K562 (cell line): ENCODE measurements around the gene LAMA3.

Experiments
- CTCF ChIP-seq, 3 experiments: IDR thresholded peaks in 2 of 3; conservative IDR thresholded peaks in 1 of 3; 2 replicates each; pipeline ENCODE4 v1.5.1; 2011 to 2012; ENCODE audit warnings: low read length in 3 of 3, mild to moderate bottlenecking in 3 of 3, control low read depth in 2 of 3, improper control_type of control experiment in 1 of 3, inconsistent platforms in 1 of 3, low read depth in 1 of 3, mixed read lengths in 1 of 3, moderate library complexity in 1 of 3; ENCODE audit not compliant: insufficient read depth in 2 of 3
- DMBX1 ChIP-seq: fragments of 250-450 bp; sonication (Bioruptor Pico); IDR thresholded peaks from 2 replicates; pipeline ENCODE4 v1.8.0; 2022; ENCODE audit warnings: inconsistent platforms, mild to moderate bottlenecking, moderate library complexity, borderline replicate concordance
- FIP1L1 ChIP-seq: fragments of 200-400 bp; formaldehyde crosslinking; IDR thresholded peaks from 2 replicates; pipeline ENCODE4 v1.6.1; 2018; ENCODE audit warnings: mild to moderate bottlenecking, low read depth, low read length; ENCODE audit not compliant: poor library complexity, severe bottlenecking
- GATA2 ChIP-seq: sonication (generic); formaldehyde crosslinking; IDR thresholded peaks from 2 replicates; pipeline ENCODE4 v1.4.0; 2020; ENCODE audit warnings: mild to moderate bottlenecking, missing genetic modification reagents
- JUND ChIP-seq, 2 experiments: IDR thresholded peaks; 2 replicates in 1 of 2; 3 replicates in 1 of 2; pipeline ENCODE4 v1.6.1; 2011; ENCODE audit warnings: borderline replicate concordance in 2 of 2, low read depth in 2 of 2, low read length in 2 of 2, improper control_type of control experiment in 1 of 2, missing biosample characterization in 1 of 2, missing genetic modification characterization in 1 of 2, missing genetic modification reagents in 1 of 2
- KAT2B ChIP-seq: IDR thresholded peaks from one replicate; pipeline ENCODE4 v1.6.1; 2012; ENCODE audit warnings: low read depth, mild to moderate bottlenecking, control low read depth, inconsistent platforms, low read length, moderate library complexity
- TAF9B ChIP-seq: fragments of 450-650 bp; IDR thresholded peaks from 2 replicates; pipeline ENCODE4 v1.6.1; 2018; ENCODE audit warnings: mild to moderate bottlenecking; ENCODE audit not compliant: partially characterized antibody
- TRIM28 ChIP-seq: fragments of 450-650 bp; IDR thresholded peaks from 2 replicates; pipeline ENCODE4 v1.6.1; 2017
- ZNF518B ChIP-seq: fragments of 250-450 bp; sonication (Bioruptor Pico); IDR thresholded peaks from 2 replicates; pipeline ENCODE4 v1.5.0; 2021; ENCODE audit warnings: mild to moderate bottlenecking, moderate library complexity

- TF ChIP-seq TRIM28 (no peak), CTCF (IDR thresholded peaks at IDR 0.05 in 2 of 3, conservative IDR thresholded peaks at IDR 0.05 in 1 of 3; ENCODE audit: insufficient read depth in 2 of 3, low read depth in 1 of 3, low read length in 3 of 3) (no peak), JUND (IDR thresholded peaks at IDR 0.05; ENCODE audit: borderline replicate concordance, low read depth, low read length) (no peak), JUND (tag; IDR thresholded peaks at IDR 0.05; ENCODE audit: borderline replicate concordance, low read depth, low read length) (no peak), DMBX1 (CRISPR knock-in tag) (no peak), FIP1L1 (no peak), ZNF518B (no peak), TAF9B (no peak), GATA2 (CRISPR knock-in tag) (no peak), KAT2B (no peak)
These were observed 256.3 kb downstream of the LAMA3 start for GRCh38 chr18:23945416-23946079.
